HEK293 (cell line): ENCODE data around the gene NEO1.

ENCODE experiments used
- AEBP2 ChIP-seq: fragments of 450-650 bp; formaldehyde crosslinking; IDR thresholded peaks from 2 replicates; pipeline ENCODE4 v1.5.1; 2016; ENCODE audit warnings: missing biosample characterization, missing genetic modification characterization, borderline replicate concordance
- BCL11A ChIP-seq: fragments of 450-650 bp; formaldehyde crosslinking; IDR thresholded peaks from 2 replicates; pipeline ENCODE4 v1.5.1; 2016; ENCODE audit warnings: low read depth, missing biosample characterization, missing genetic modification characterization
- HIC1 ChIP-seq: fragments of 450-650 bp; formaldehyde crosslinking; IDR thresholded peaks from 2 replicates; pipeline ENCODE4 v1.5.1; 2016; ENCODE audit warnings: missing biosample characterization, missing genetic modification characterization
- KLF16 ChIP-seq: fragments of 450-650 bp; formaldehyde crosslinking; IDR thresholded peaks from 2 replicates; pipeline ENCODE4 v1.5.1; 2017; ENCODE audit warnings: missing biosample characterization, missing genetic modification characterization
- OSR2 ChIP-seq: fragments of 450-650 bp; formaldehyde crosslinking; IDR thresholded peaks from 2 replicates; pipeline ENCODE4 v1.5.1; 2016; ENCODE audit warnings: missing biosample characterization, missing genetic modification characterization
- PRDM10 ChIP-seq: fragments of 450-650 bp; formaldehyde crosslinking; IDR thresholded peaks from 2 replicates; pipeline ENCODE4 v1.5.1; 2016; ENCODE audit warnings: missing biosample characterization, missing genetic modification characterization
- PRDM4 ChIP-seq: fragments of 450-650 bp; formaldehyde crosslinking; IDR thresholded peaks from 2 replicates; pipeline ENCODE4 v1.5.1; 2017; ENCODE audit warnings: missing biosample characterization, missing genetic modification characterization
- RBAK ChIP-seq: fragments of 450-650 bp; formaldehyde crosslinking; IDR thresholded peaks from 2 replicates; pipeline ENCODE4 v1.5.1; 2016; ENCODE audit warnings: missing biosample characterization, missing genetic modification characterization
- SETDB1 ChIP-seq: IDR thresholded peaks from one replicate; pipeline ENCODE4 v1.6.1; 2017; ENCODE audit warnings: mild to moderate bottlenecking, low read length, moderate library complexity, mixed read lengths; ENCODE audit not compliant: insufficient read length
- TCF7L2 ChIP-seq: IDR thresholded peaks from 2 replicates; pipeline ENCODE4 v1.6.1; 2011; ENCODE audit warnings: low read depth, mild to moderate bottlenecking, inconsistent platforms, low read length, moderate library complexity, borderline replicate concordance
- YY2 ChIP-seq: fragments of 450-650 bp; formaldehyde crosslinking; IDR thresholded peaks from 2 replicates; pipeline ENCODE4 v1.5.1; 2016; ENCODE audit warnings: missing biosample characterization, missing genetic modification characterization
- ZNF140 ChIP-seq: fragments of 450-650 bp; formaldehyde crosslinking; IDR thresholded peaks from 2 replicates; pipeline ENCODE4 v1.5.1; 2016; ENCODE audit warnings: missing biosample characterization, missing genetic modification characterization
- ZNF169 ChIP-seq: fragments of 450-650 bp; formaldehyde crosslinking; IDR thresholded peaks from 2 replicates; pipeline ENCODE4 v1.5.1; 2016; ENCODE audit warnings: missing biosample characterization, missing genetic modification characterization
- ZNF221 ChIP-seq: fragments of 450-650 bp; formaldehyde crosslinking; IDR thresholded peaks from 2 replicates; pipeline ENCODE4 v1.5.1; 2017; ENCODE audit warnings: missing biosample characterization, missing genetic modification characterization, borderline replicate concordance
- ZNF248 ChIP-seq: fragments of 450-650 bp; formaldehyde crosslinking; IDR thresholded peaks from 2 replicates; pipeline ENCODE4 v1.5.1; 2017; ENCODE audit warnings: missing biosample characterization, missing genetic modification characterization
- ZNF488 ChIP-seq: fragments of 450-650 bp; formaldehyde crosslinking; IDR thresholded peaks from 2 replicates; pipeline ENCODE4 v1.5.1; 2016; ENCODE audit warnings: missing biosample characterization, missing genetic modification characterization
- ZNF560 ChIP-seq: fragments of 450-650 bp; formaldehyde crosslinking; IDR thresholded peaks from 2 replicates; pipeline ENCODE4 v1.5.1; 2017; ENCODE audit warnings: missing biosample characterization, missing genetic modification characterization, borderline replicate concordance
- ZNF580 ChIP-seq: fragments of 450-650 bp; formaldehyde crosslinking; IDR thresholded peaks from 2 replicates; pipeline ENCODE4 v1.5.1; 2016; ENCODE audit warnings: missing biosample characterization, missing genetic modification characterization
- ZNF610 ChIP-seq: fragments of 450-650 bp; formaldehyde crosslinking; IDR thresholded peaks from 2 replicates; pipeline ENCODE4 v1.5.1; 2016; ENCODE audit warnings: missing biosample characterization, missing genetic modification characterization, borderline replicate concordance
- ZNF624 ChIP-seq: fragments of 450-650 bp; formaldehyde crosslinking; IDR thresholded peaks from 2 replicates; pipeline ENCODE4 v1.5.1; 2017; ENCODE audit warnings: missing biosample characterization, missing genetic modification characterization
- ZNF692 ChIP-seq: fragments of 450-650 bp; formaldehyde crosslinking; IDR thresholded peaks from 2 replicates; pipeline ENCODE4 v1.5.1; 2016; ENCODE audit warnings: missing biosample characterization, missing genetic modification characterization
- ZNF701 ChIP-seq: fragments of 450-650 bp; formaldehyde crosslinking; IDR thresholded peaks from 2 replicates; pipeline ENCODE4 v1.5.1; 2016; ENCODE audit warnings: missing biosample characterization, missing genetic modification characterization
- ZNF76 ChIP-seq: fragments of 450-650 bp; formaldehyde crosslinking; IDR thresholded peaks from 2 replicates; pipeline ENCODE4; 2016; ENCODE audit warnings: low read depth, missing biosample characterization, missing genetic modification characterization, borderline replicate concordance
- ZNF777 ChIP-seq: fragments of 450-650 bp; formaldehyde crosslinking; IDR thresholded peaks from 2 replicates; pipeline ENCODE4 v1.5.1; 2017; ENCODE audit warnings: missing biosample characterization, missing genetic modification characterization, borderline replicate concordance
- ZNF830 ChIP-seq: fragments of 450-650 bp; IDR thresholded peaks from 2 replicates; pipeline ENCODE4 v1.5.0; 2018; ENCODE audit warnings: missing biosample characterization, missing genetic modification characterization, low read depth, mild to moderate bottlenecking, moderate library complexity
- ZNF843 ChIP-seq: fragments of 450-650 bp; formaldehyde crosslinking; IDR thresholded peaks from 2 replicates; pipeline ENCODE4 v1.5.1; 2016; ENCODE audit warnings: missing biosample characterization, missing genetic modification characterization
- ZSCAN4 ChIP-seq: fragments of 450-650 bp; formaldehyde crosslinking; IDR thresholded peaks from 2 replicates; pipeline ENCODE4 v1.5.1; 2017; ENCODE audit warnings: missing biosample characterization, missing genetic modification characterization

The NEO1 gene

GRCh38 chr15:73047882-73048281 is 4.4 kb upstream of the NEO1 start (continued):
- TF ChIP-seq BCL11A: no peak
- TF ChIP-seq ZNF488 (tag by site-specific recombination): no peak
- TF ChIP-seq PRDM10 (tag by site-specific recombination): peak; percentile 43; the same call in 1 of the 2 replicates
- no peak for TF ChIP-seq ZNF830
- no peak for TF ChIP-seq YY2 (tag by site-specific recombination)
- TF ChIP-seq ZNF140 (tag by site-specific recombination): no peak
- no peak for TF ChIP-seq AEBP2 (tag by site-specific recombination)
- no peak for TF ChIP-seq ZNF777 (tag by site-specific recombination)
- TF ChIP-seq HIC1 (tag by site-specific recombination): no peak
- no peak for TF ChIP-seq TCF7L2
- TF ChIP-seq RBAK (tag by site-specific recombination): no peak
- 0 out of 2 replicates have a peak, but pooled peaks have one; percentile 39 for TF ChIP-seq ZNF843 (tag by site-specific recombination)
- TF ChIP-seq ZNF221 (tag by site-specific recombination): no peak
- TF ChIP-seq ZSCAN4 (tag by site-specific recombination): no peak
- 0 out of 2 replicates have a peak, but pooled peaks have one; percentile 13 for TF ChIP-seq ZNF610
- no peak for TF ChIP-seq ZNF76 (tag by site-specific recombination)
- TF ChIP-seq ZNF560 (tag by site-specific recombination): no peak
- TF ChIP-seq ZNF580 (tag by site-specific recombination): no peak
- no peak for TF ChIP-seq OSR2 (tag by site-specific recombination)
- TF ChIP-seq ZNF248: no peak
- no peak for TF ChIP-seq KLF16 (tag by site-specific recombination)
- no peak for TF ChIP-seq ZNF169 (tag by site-specific recombination)
- TF ChIP-seq SETDB1: no peak
- 0 out of 2 replicates have a peak, but pooled peaks have one; percentile 16 for TF ChIP-seq ZNF692
- no peak for TF ChIP-seq PRDM4 (tag by site-specific recombination)
- TF ChIP-seq ZNF701 (tag by site-specific recombination): no peak
- no peak for TF ChIP-seq ZNF624 (tag by site-specific recombination)
